Testis (tissue), 3 donors: ENCODE data around the gene FBXW8. TPM values are rescaled to one million over a fixed set of nuclear protein-coding genes. Genes with fewer than 3 reads are reported as not detected.

Experiments used
- DNase-seq: peaks from one replicate; pipeline ENCODE4 v3.0.0-alpha.2; 2019
- H3K27ac ChIP-seq, 2 donors: fragments of 200-600 bp; sonication (generic); one replicate each; pipeline ENCODE4 v1.5.1; 2019
- H3K27me3 ChIP-seq: fragments of 200-600 bp; sonication (generic); one replicate; pipeline ENCODE4 v1.5.1; 2019
- H3K36me3 ChIP-seq: fragments of 200-600 bp; sonication (generic); one replicate; pipeline ENCODE4 v1.5.1; 2017; ENCODE audit warnings: low read depth; ENCODE audit errors: missing control alignments
- H3K4me1 ChIP-seq: fragments of 200-600 bp; sonication (generic); one replicate; pipeline ENCODE4 v1.5.1; 2019
- H3K4me3 ChIP-seq, 2 donors: fragments of 200-600 bp; sonication (generic); one replicate each; pipeline ENCODE4 v1.5.1; 2017 to 2019
- H3K9me3 ChIP-seq: fragments of 200-600 bp; sonication (generic); one replicate; pipeline ENCODE4 v1.5.1; 2017
- POLR2A ChIP-seq: fragments of 450-650 bp; IDR thresholded peaks from one replicate; pipeline ENCODE4 v1.6.1; 2017; ENCODE audit warnings: antibody characterized with exemption, mild to moderate bottlenecking, moderate library complexity
- WGBS, 2 donors: methylation state at CpG; one replicate each; pipeline ENCODE4 v1.1.5; 2018; 5-methylcytosine and 5-hydroxymethylcytosine counted together
- intact Hi-C: fragments of 100-400 bp; cut with DNase I; formaldehyde crosslinking; loops from one replicate; pipeline ENCODE4 v1.15.1; 2023; ENCODE audit warnings: low total_unique reads
- polyA plus RNA-seq: library from polyadenylated mRNA; stranded (reverse); fragments of 350-450 nt; fragmentation: Illumina TruSeq; extraction: RNeasy Lipid Tissue Mini Kit (QIAGEN cat#74804); gene quantifications from one replicate; pipeline ENCODE4 v1.2.3, GENCODE V29; 2014; ENCODE audit warnings: low read depth, low replicate concordance; ENCODE audit not compliant: insufficient read depth
- total RNA-seq, 2 donors: library from RNA; depleted of rRNA; stranded (reverse); fragments of >200 nt; gene quantifications; one replicate each; pipeline ENCODE4 v1.2.3, GENCODE V29; 2016
- TF ChIP-seq, protein P1 (sequence below), 3 experiments: fragments of 450-650 bp in 2 of 3; fragments of 200-600 bp in 1 of 3; sonication (generic) in 1 of 3; IDR thresholded peaks; one replicate each; pipeline ENCODE4 v1.5.1; 2016 to 2019; ENCODE audit warnings: antibody characterized with exemption in 3 of 3, mild to moderate bottlenecking in 2 of 3, moderate library complexity in 1 of 3

FBXW8 gene
- total and polyA plus RNA-seq, 3 donors from 2014 or later, result 11.1 to 32.8 (median 31.0) TPM

GRCh38 chr12:117031843-117032592, 121.3 kb downstream of the FBXW8 start:
- intact Hi-C loops, result no loop called here
- no peak for DNase-seq
- Histone ChIP-seq H3K27ac (no peak overlapping the region), H3K4me1 (peaks cover 14% of the 10 kb centered on the region), H3K36me3 (no peaks in the 10 kb centered on the region), H3K4me3 (no peak overlapping the region), H3K27me3 (no peaks in the 10 kb centered on the region), H3K9me3 (no peaks in the 10 kb centered on the region)
- TF ChIP-seq POLR2A, result no peak
- TF ChIP-seq, protein P1, sequence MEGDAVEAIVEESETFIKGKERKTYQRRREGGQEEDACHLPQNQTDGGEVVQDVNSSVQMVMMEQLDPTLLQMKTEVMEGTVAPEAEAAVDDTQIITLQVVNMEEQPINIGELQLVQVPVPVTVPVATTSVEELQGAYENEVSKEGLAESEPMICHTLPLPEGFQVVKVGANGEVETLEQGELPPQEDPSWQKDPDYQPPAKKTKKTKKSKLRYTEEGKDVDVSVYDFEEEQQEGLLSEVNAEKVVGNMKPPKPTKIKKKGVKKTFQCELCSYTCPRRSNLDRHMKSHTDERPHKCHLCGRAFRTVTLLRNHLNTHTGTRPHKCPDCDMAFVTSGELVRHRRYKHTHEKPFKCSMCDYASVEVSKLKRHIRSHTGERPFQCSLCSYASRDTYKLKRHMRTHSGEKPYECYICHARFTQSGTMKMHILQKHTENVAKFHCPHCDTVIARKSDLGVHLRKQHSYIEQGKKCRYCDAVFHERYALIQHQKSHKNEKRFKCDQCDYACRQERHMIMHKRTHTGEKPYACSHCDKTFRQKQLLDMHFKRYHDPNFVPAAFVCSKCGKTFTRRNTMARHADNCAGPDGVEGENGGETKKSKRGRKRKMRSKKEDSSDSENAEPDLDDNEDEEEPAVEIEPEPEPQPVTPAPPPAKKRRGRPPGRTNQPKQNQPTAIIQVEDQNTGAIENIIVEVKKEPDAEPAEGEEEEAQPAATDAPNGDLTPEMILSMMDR (IDR thresholded peaks at IDR 0.05), result no peak
- 81 to 83% methylated on average over 17 of the region's 17 CpGs for WGBS, 2 donors

GRCh38 chr12:117032593-117033381, 122.0 kb downstream of the FBXW8 start:
- no peak for DNase-seq
- H3K36me3 ChIP-seq, result no peaks in the 10 kb centered on the region
- no peak for TF ChIP-seq POLR2A
- TF ChIP-seq, protein P1 (IDR thresholded peaks at IDR 0.05), result no peak
- H3K4me3 ChIP-seq, result no peak overlapping the region
- 63 to 64% methylated on average over 11 to 33 of the region's 34 CpGs for WGBS, 2 donors
- no peak overlapping the region for H3K27ac ChIP-seq
- intact Hi-C loops, result no loop called here
- H3K4me1 ChIP-seq, result peaks cover 14% of the 10 kb centered on the region
- H3K9me3 ChIP-seq, result no peaks in the 10 kb centered on the region
- no peaks in the 10 kb centered on the region for H3K27me3 ChIP-seq

DNA sequence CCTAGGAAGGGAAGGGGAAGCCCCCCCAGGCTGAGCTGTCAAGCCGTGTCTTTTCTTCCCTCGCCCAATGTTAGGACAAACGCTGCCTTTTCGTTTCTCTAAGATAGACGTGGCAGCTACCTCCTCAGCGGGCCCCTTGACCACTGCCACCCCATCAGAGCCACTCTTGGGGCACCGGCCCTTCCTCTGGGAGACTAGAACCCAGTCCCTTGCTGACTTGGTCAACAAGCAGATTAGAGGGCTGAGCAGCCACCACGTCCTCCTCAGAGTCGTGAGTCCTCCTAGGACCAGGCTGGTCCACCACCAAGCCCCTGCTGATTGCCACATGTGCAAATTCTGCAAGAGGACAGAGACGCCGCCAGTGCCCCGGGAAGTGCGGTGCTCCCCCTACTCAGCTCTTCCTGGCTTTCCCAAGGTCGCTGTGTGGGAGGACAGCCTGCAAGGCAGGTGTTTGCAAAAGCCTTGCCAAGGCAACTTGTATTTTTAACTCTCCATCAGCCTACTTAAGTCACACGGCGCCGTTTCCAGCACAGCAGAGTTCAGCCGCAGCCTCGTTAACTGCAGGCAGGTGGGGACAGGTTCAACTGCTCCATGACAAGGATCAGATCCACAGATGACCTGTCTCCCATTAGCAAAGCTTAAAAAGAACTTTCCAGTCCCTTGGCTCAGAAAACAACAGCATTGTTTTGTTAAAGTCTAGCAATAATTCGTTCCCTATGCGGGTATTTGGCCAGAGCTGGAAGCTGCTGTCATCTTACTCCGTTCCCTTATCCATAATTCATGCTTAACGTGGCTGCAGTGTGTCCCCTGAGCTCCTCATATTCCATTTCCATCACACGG, 122.9 kb downstream of the FBXW8 start:
- Histone ChIP-seq H3K9me3 (no peaks in the 10 kb centered on the region), H3K4me3 (no peak overlapping the region), H3K27ac (no peak overlapping the region), H3K4me1 (peaks cover 14% of the 10 kb centered on the region), H3K36me3 (no peaks in the 10 kb centered on the region), H3K27me3 (no peaks in the 10 kb centered on the region)
- TF ChIP-seq POLR2A, result no peak
- TF ChIP-seq, protein P1 (IDR thresholded peaks at IDR 0.05), result no peak
- peak; percentile 36 for DNase-seq
- intact Hi-C loops, result no loop called here
- WGBS, 2 donors, result 36 to 44% methylated on average over 22 to 24 of the region's 24 CpGs

GRCh38 chr12:117034249-117034648, 123.5 kb downstream of the FBXW8 start:
- DNase-seq, result no peak
- no peaks in the 10 kb centered on the region for H3K27me3 ChIP-seq
- intact Hi-C loops, result no loop called here

More at GRCh38 chr12:117034249-117034648, 123.5 kb downstream of the FBXW8 start:
- no peak for TF ChIP-seq POLR2A
- TF ChIP-seq, protein P1 (IDR thresholded peaks at IDR 0.05), result no peak
- no peak overlapping the region for H3K27ac ChIP-seq
- H3K4me1 ChIP-seq, result peaks cover 14% of the 10 kb centered on the region
- H3K36me3 ChIP-seq, result no peaks in the 10 kb centered on the region
- 59 to 61% methylated on average over 10 of the region's 10 CpGs for WGBS, 2 donors
- no peaks in the 10 kb centered on the region for H3K9me3 ChIP-seq
- H3K4me3 ChIP-seq, result no peak overlapping the region
